ENCODE results near the gene LIPC. TPM values are rescaled to one million over a fixed set of nuclear protein-coding genes. Genes with fewer than 3 reads are reported as not detected.

Gene LIPC
- total RNA-seq, 1 donor from 2014 or later, result not detected

- Histone ChIP-seq H3K27ac (no peak overlapping the region), H3K27me3 (no peaks in the 10 kb centered on the region), H3K4me1 (peaks cover 0 to 9% of the 10 kb centered on the region in 2 donors), H3K4me3 (no peak overlapping the region), H3K36me3 (no peaks in the 10 kb centered on the region), H3K9me3 (peaks cover 0 to 4% of the 10 kb centered on the region in 2 donors)
- TF ChIP-seq CTCF (IDR thresholded peaks at IDR 0.05), result no peak
- intact Hi-C loops (cut with DNase I), result no loop called here
- DNase-seq (ENCODE audit: low spot score in 2 of 2), result no peak
Observed at GRCh38 chr15:58486564-58486963, 54.8 kb downstream of the LIPC start.

GRCh38 chr15:58487041-58487723, 55.4 kb downstream of the LIPC start:
- no peak for DNase-seq (ENCODE audit: low spot score in 2 of 2)
- Histone ChIP-seq H3K9me3 (peaks cover 0 to 4% of the 10 kb centered on the region in 2 donors), H3K27me3 (no peaks in the 10 kb centered on the region), H3K4me1 (peaks cover 3 to 14% of the 10 kb centered on the region in 2 donors), H3K27ac (peak overlapping the region in 1 of 2 donors; percentile 46), H3K4me3 (no peak overlapping the region), H3K36me3 (no peaks in the 10 kb centered on the region)
- intact Hi-C loops (cut with DNase I), result no loop called here
- no peak for TF ChIP-seq CTCF (IDR thresholded peaks at IDR 0.05)

GRCh38 chr15:58487724-58488120, 55.9 kb downstream of the LIPC start:
- no peak for TF ChIP-seq CTCF (IDR thresholded peaks at IDR 0.05)
- intact Hi-C loops (cut with DNase I), result no loop called here
- peak overlapping the region in 1 of 2 donors; percentile 46 for H3K27ac ChIP-seq

GRCh38 chr15:58489289-58490085, 57.7 kb downstream of the LIPC start:
- Histone ChIP-seq H3K4me3 (no peak overlapping the region), H3K9me3 (peaks cover 0 to 4% of the 10 kb centered on the region in 2 donors), H3K27me3 (no peaks in the 10 kb centered on the region), H3K36me3 (no peaks in the 10 kb centered on the region), H3K4me1 (peaks cover 3 to 19% of the 10 kb centered on the region in 2 donors), H3K27ac (peak overlapping the region; percentile 84 to 90)
- no peak for DNase-seq (ENCODE audit: low spot score in 2 of 2)
- no peak for TF ChIP-seq CTCF (IDR thresholded peaks at IDR 0.05)
- intact Hi-C loops (cut with DNase I), result loop anchor here (2.0 to 5.0 kb wide), 5 partner anchors 31 to 241 kb away; no protein-coding TSS in a partner anchor

More at GRCh38 chr15:58487724-58488120, 55.9 kb downstream of the LIPC start:
- DNase-seq (ENCODE audit: low spot score in 2 of 2), result no peak
- no peaks in the 10 kb centered on the region for H3K27me3 ChIP-seq
- no peaks in the 10 kb centered on the region for H3K36me3 ChIP-seq
- peaks cover 3 to 19% of the 10 kb centered on the region in 2 donors for H3K4me1 ChIP-seq
- H3K9me3 ChIP-seq, result peaks cover 0 to 4% of the 10 kb centered on the region in 2 donors
- no peak overlapping the region for H3K4me3 ChIP-seq

GRCh38 chr15:58490086-58490887, 58.5 kb downstream of the LIPC start:
- H3K4me3 ChIP-seq, result peak overlapping the region; percentile 12 to 22
- no peaks in the 10 kb centered on the region for H3K27me3 ChIP-seq
- H3K9me3 ChIP-seq, result peaks cover 0 to 4% of the 10 kb centered on the region in 2 donors
- peak overlapping the region; percentile 84 to 90 for H3K27ac ChIP-seq
- H3K4me1 ChIP-seq, result peaks cover 3 to 19% of the 10 kb centered on the region in 2 donors
- intact Hi-C loops (cut with DNase I), result loop anchor here (2.0 to 5.0 kb wide), 5 partner anchors 31 to 241 kb away; no protein-coding TSS in a partner anchor
- no peak for TF ChIP-seq CTCF (IDR thresholded peaks at IDR 0.05)
- no peak for DNase-seq (ENCODE audit: low spot score in 2 of 2)
- H3K36me3 ChIP-seq, result no peaks in the 10 kb centered on the region

Data from ascending aorta (tissue), 2 donors.